Activated CD4-positive, alpha-beta T cell treated with anti-CD3 and anti-CD28 coated beads for 36 hours (primary cell): ENCODE measurements around the gene SCML1. TPM values are rescaled to one million over a fixed set of nuclear protein-coding genes. Genes with fewer than 3 reads are reported as not detected.
"Not testable (repeated sequence)": the region's sequence is repeated elsewhere in the genome, so short reads cannot be mapped to it uniquely, and the experiment has no call there.

Experiments
- ATAC-seq: fragments of 200-7000 bp; cut with Tn5 transposase; one replicate; pipeline ENCODE4 v1.10.0; 2021; ENCODE audit warnings: mild to moderate bottlenecking, moderate library complexity
- CTCF ChIA-PET: fragments of 350-600 bp; sonication (Branson Sonifier 250); formaldehyde crosslinking; loops from one replicate; lab custom pipeline; 2021; ENCODE audit warnings: antibody characterized with exemption; lab: Charles Lee
- POLR2A ChIA-PET: fragments of 350-600 bp; sonication (Branson Sonifier 250); formaldehyde crosslinking; loops from one replicate; lab custom pipeline; 2021; ENCODE audit warnings: antibody characterized with exemption, inconsistent platforms; lab: Charles Lee
- DNase-seq: peaks from one replicate; pipeline ENCODE4 v3.0.0-alpha.2; 2020
- H3K27ac Mint-ChIP-seq: one replicate; pipeline ENCODE4 v1.8.0; 2021; ENCODE audit warnings: mixed read lengths
- H3K27me3 Mint-ChIP-seq: one replicate; pipeline ENCODE4 v1.8.0; 2021; ENCODE audit warnings: mixed read lengths
- H3K36me3 Mint-ChIP-seq: one replicate; pipeline ENCODE4 v1.8.0; 2021; ENCODE audit warnings: low read depth, mixed read lengths
- H3K4me1 Mint-ChIP-seq: one replicate; pipeline ENCODE4 v1.8.0; 2021; ENCODE audit warnings: mixed read lengths
- H3K4me3 Mint-ChIP-seq: one replicate; pipeline ENCODE4 v1.8.0; 2021; ENCODE audit warnings: mild to moderate bottlenecking, moderate library complexity, mixed read lengths
- H3K9me3 Mint-ChIP-seq: one replicate; pipeline ENCODE4 v1.8.0; 2021; ENCODE audit warnings: low read depth, mixed read lengths
- intact Hi-C, 2 experiments: fragments of 100-400 bp; cut with DNase I in 1 of 2; cut with micrococcal nuclease in 1 of 2; formaldehyde crosslinking; loops; one replicate each; pipeline versions ENCODE4 v1.14.2 to v1.15.1; 2022 to 2024; cut with DNase I, micrococcal nuclease
- total RNA-seq, 2 experiments: library from RNA; stranded (reverse); gene quantifications; one replicate each; pipeline ENCODE4 v1.2.3, GENCODE V29; 2021

The SCML1 gene
- total RNA-seq, 2 experiments from 2014 or later, result 7.3 TPM

- Mint-ChIP-seq H3K27ac (no peak overlapping the region), H3K4me3 (no peak overlapping the region), H3K9me3 (no peaks in the 10 kb centered on the region), H3K36me3 (no peaks in the 10 kb centered on the region), H3K27me3 (no peaks in the 10 kb centered on the region), H3K4me1 (no peaks in the 10 kb centered on the region)
- intact Hi-C loops, result no loop called here
- ChIA-PET CTCF (no interaction called here), POLR2A (no interaction called here)
- DNase-seq (no peak), ATAC-seq (no peak)
Observed at GRCh38 chrX:17767734-17768133, 30.4 kb downstream of the SCML1 start.

- ChIA-PET CTCF (no interaction called here), POLR2A (no interaction called here)
- no peaks in the 10 kb centered on the region for H3K4me1 Mint-ChIP-seq
- no peak for ATAC-seq
- intact Hi-C loops, result no loop called here
- no peaks in the 10 kb centered on the region for H3K9me3 Mint-ChIP-seq
- H3K27me3 Mint-ChIP-seq, result no peaks in the 10 kb centered on the region
- H3K36me3 Mint-ChIP-seq, result no peaks in the 10 kb centered on the region
- no peak overlapping the region for H3K4me3 Mint-ChIP-seq
- H3K27ac Mint-ChIP-seq, result no peak overlapping the region
- no peak for DNase-seq
Observed at GRCh38 chrX:17768997-17769396, 31.7 kb downstream of the SCML1 start.

- ChIA-PET POLR2A (no interaction called here), CTCF (no interaction called here)
- no peak overlapping the region for H3K4me3 Mint-ChIP-seq
- no peak overlapping the region for H3K27ac Mint-ChIP-seq
- no peaks in the 10 kb centered on the region for H3K27me3 Mint-ChIP-seq
- H3K4me1 Mint-ChIP-seq, result no peaks in the 10 kb centered on the region
- intact Hi-C loops, result no loop called here
- no peaks in the 10 kb centered on the region for H3K36me3 Mint-ChIP-seq
- DNase-seq (peak; percentile 17), ATAC-seq (peak; percentile 37)
- no peaks in the 10 kb centered on the region for H3K9me3 Mint-ChIP-seq
Observed at GRCh38 chrX:17769701-17770269, 32.5 kb downstream of the SCML1 start.

- Mint-ChIP-seq H3K4me3 (no peak overlapping the region), H3K27ac (no peak overlapping the region), H3K4me1 (peaks cover 12% of the 10 kb centered on the region), H3K27me3 (no peaks in the 10 kb centered on the region), H3K36me3 (no peaks in the 10 kb centered on the region), H3K9me3 (no peaks in the 10 kb centered on the region)
- ChIA-PET CTCF (no interaction called here), POLR2A (no interaction called here)
- no peak for DNase-seq
- peak; percentile 11 for ATAC-seq
- intact Hi-C loops, result loop anchor here in 1 of 2 experiments (2.0 kb wide), 1 partner anchor 33 kb away; no protein-coding TSS in a partner anchor
Observed at GRCh38 chrX:17773221-17773876, 36.1 kb downstream of the SCML1 start.

GRCh38 chrX:17774053-17774452, 36.8 kb downstream of the SCML1 start:
- Mint-ChIP-seq H3K27ac (no peak overlapping the region), H3K9me3 (no peaks in the 10 kb centered on the region), H3K27me3 (no peaks in the 10 kb centered on the region), H3K4me3 (no peak overlapping the region), H3K36me3 (no peaks in the 10 kb centered on the region), H3K4me1 (peaks cover 19% of the 10 kb centered on the region)
- DNase-seq, result no peak
- ChIA-PET POLR2A (no interaction called here), CTCF (no interaction called here)
- no peak for ATAC-seq
- intact Hi-C loops, result no loop called here

GRCh38 chrX:17778997-17779396, 41.7 kb downstream of the SCML1 start:
- ATAC-seq, result no peak
- H3K36me3 Mint-ChIP-seq, result peaks cover 2% of the 10 kb centered on the region
- no peaks in the 10 kb centered on the region for H3K27me3 Mint-ChIP-seq
- POLR2A ChIA-PET, result no interaction called here
- intact Hi-C loops, result no loop called here
- DNase-seq, result no peak
- no peak overlapping the region for H3K4me3 Mint-ChIP-seq
- H3K9me3 Mint-ChIP-seq, result peaks cover 3% of the 10 kb centered on the region
- peak overlapping the region; percentile 4 for H3K27ac Mint-ChIP-seq
- CTCF ChIA-PET, result interaction anchor here (0.6 kb wide), 1 partner anchor 188 kb away, joined by 3 read pairs; no protein-coding TSS in a partner anchor
- H3K4me1 Mint-ChIP-seq, result peaks cover 25% of the 10 kb centered on the region

- peaks cover 3% of the 10 kb centered on the region for H3K9me3 Mint-ChIP-seq
- ChIA-PET CTCF (interaction anchor here (0.6 kb wide), 1 partner anchor 187 kb away, joined by 3 read pairs; no protein-coding TSS in a partner anchor), POLR2A (no interaction called here)
- no peak overlapping the region for H3K4me3 Mint-ChIP-seq
- peaks cover 2% of the 10 kb centered on the region for H3K36me3 Mint-ChIP-seq
- ATAC-seq (no peak), DNase-seq (no peak)
- no peak overlapping the region for H3K27ac Mint-ChIP-seq
- no peaks in the 10 kb centered on the region for H3K27me3 Mint-ChIP-seq
- peaks cover 25% of the 10 kb centered on the region for H3K4me1 Mint-ChIP-seq
- intact Hi-C loops, result no loop called here
Observed at GRCh38 chrX:17779434-17779833, 42.1 kb downstream of the SCML1 start.

GRCh38 chrX:17786554-17787347, 49.5 kb downstream of the SCML1 start:
- H3K4me3 Mint-ChIP-seq, result peak overlapping the region; percentile 28
- peaks cover 18% of the 10 kb centered on the region for H3K4me1 Mint-ChIP-seq
- H3K27ac Mint-ChIP-seq, H3K27me3 Mint-ChIP-seq, H3K9me3 Mint-ChIP-seq, H3K36me3 Mint-ChIP-seq, intact Hi-C loops, ATAC-seq, CTCF ChIA-PET, DNase-seq, POLR2A ChIA-PET: not testable (repeated sequence)

- Mint-ChIP-seq H3K27me3 (no peaks in the 10 kb centered on the region), H3K9me3 (no peaks in the 10 kb centered on the region), H3K36me3 (no peaks in the 10 kb centered on the region), H3K4me3 (no peak overlapping the region), H3K27ac (no peak overlapping the region), H3K4me1 (peaks cover 18% of the 10 kb centered on the region)
- POLR2A ChIA-PET, result no interaction called here
- intact Hi-C loops, result no loop called here
- CTCF ChIA-PET, result interaction anchor here (0.6 to 0.9 kb wide), 3 partner anchors 18 to 385 kb away, joined by 3 to 5 read pairs (median 4); no protein-coding TSS in a partner anchor
- ATAC-seq (no peak), DNase-seq (no peak)
Observed at GRCh38 chrX:17787557-17787956, 50.3 kb downstream of the SCML1 start.

GRCh38 chrX:17788439-17788838, 51.1 kb downstream of the SCML1 start:
- intact Hi-C loops, result loop anchor here in 1 of 2 experiments (1.0 kb wide), 2 partner anchors 91 to 589 kb away; no protein-coding TSS in a partner anchor
- Mint-ChIP-seq H3K36me3 (no peaks in the 10 kb centered on the region), H3K4me1 (peaks cover 18% of the 10 kb centered on the region), H3K9me3 (no peaks in the 10 kb centered on the region), H3K27me3 (no peaks in the 10 kb centered on the region), H3K4me3 (no peak overlapping the region), H3K27ac (no peak overlapping the region)
- DNase-seq, result peak; percentile 59
- POLR2A ChIA-PET, result no interaction called here
- CTCF ChIA-PET, result interaction anchor here (0.6 to 1.9 kb wide), 8 partner anchors 18 to 384 kb away, joined by 3 to 5 read pairs (median 4); no protein-coding TSS in a partner anchor
- peak; percentile 71 for ATAC-seq

- Mint-ChIP-seq H3K36me3 (no peaks in the 10 kb centered on the region), H3K27ac (no peak overlapping the region), H3K27me3 (no peaks in the 10 kb centered on the region), H3K9me3 (no peaks in the 10 kb centered on the region), H3K4me1 (peaks cover 18% of the 10 kb centered on the region), H3K4me3 (no peak overlapping the region)
- ChIA-PET CTCF (interaction anchor here (0.7 to 1.9 kb wide), 6 partner anchors 48 to 589 kb away, joined by 3 to 5 read pairs (median 4); no protein-coding TSS in a partner anchor), POLR2A (no interaction called here)
- DNase-seq (no peak), ATAC-seq (no peak)
- intact Hi-C loops, result loop anchor here in 1 of 2 experiments (1.0 kb wide), 2 partner anchors 92 to 588 kb away; no protein-coding TSS in a partner anchor
Observed at GRCh38 chrX:17788956-17789562, 51.8 kb downstream of the SCML1 start.
